C4-2B (cell line): Measurements from ENCODE around the gene PHF2.

Experiments
- H3K27ac ChIP-seq: fragments of 450-650 bp; 2 replicates; pipeline ENCODE4 v1.5.1; 2017
- CTCF ChIP-seq: fragments of 450-650 bp; conservative IDR thresholded peaks from 2 replicates; pipeline ENCODE4 v1.5.1; 2017; ENCODE audit warnings: mild to moderate bottlenecking
- ZFX ChIP-seq: fragments of 450-650 bp; IDR thresholded peaks from 2 replicates; pipeline ENCODE4 v1.6.1; 2017

The PHF2 gene

GRCh38 chr9:93592643-93593021 is 16.2 kb downstream of the PHF2 start:
- TF ChIP-seq CTCF (no peak), ZFX (no peak)

GRCh38 chr9:93593144-93593658 is 16.8 kb downstream of the PHF2 start:
- TF ChIP-seq ZFX, result no peak
- TF ChIP-seq CTCF, result no peak
- H3K27ac ChIP-seq, result no peak overlapping the region

More at GRCh38 chr9:93592643-93593021, 16.2 kb downstream of the PHF2 start:
- no peak overlapping the region for H3K27ac ChIP-seq

GRCh38 chr9:93594041-93594756 is 17.8 kb downstream of the PHF2 start:
- TF ChIP-seq CTCF (no peak), ZFX (no peak)
- H3K27ac ChIP-seq, result no peak overlapping the region

GRCh38 chr9:93595461-93595860 is 19.1 kb downstream of the PHF2 start:
- H3K27ac ChIP-seq, result no peak overlapping the region

GRCh38 chr9:93595861-93596365 is 19.5 kb downstream of the PHF2 start:
- H3K27ac ChIP-seq, result no peak overlapping the region
- TF ChIP-seq CTCF (no peak), ZFX (no peak)

More at GRCh38 chr9:93595461-93595860, 19.1 kb downstream of the PHF2 start:
- TF ChIP-seq CTCF (no peak), ZFX (no peak)

GRCh38 chr9:93596399-93596798 is 20.0 kb downstream of the PHF2 start:
- TF ChIP-seq CTCF (no peak), ZFX (no peak)
- H3K27ac ChIP-seq, result no peak overlapping the region

- no peak for TF ChIP-seq CTCF
- no peak overlapping the region for H3K27ac ChIP-seq
These were observed 20.8 kb downstream of the PHF2 start for GRCh38 chr9:93597142-93597706.
